ENCODE data around the gene SCTR. TPM values are rescaled to one million over a fixed set of nuclear protein-coding genes. Genes with fewer than 3 reads are reported as not detected.

SCTR gene
- total and polyA plus RNA-seq, 2 of the 13 experiments (the other 11 are each of a cell fraction or from before 2014, with no cell fraction given), result not detected

- CTCF ChIA-PET (ENCODE audit: low intra/inter-chr PET ratio, low total read pairs), result no interaction called here
- POLR2A ChIA-PET, result no interaction called here
- no TSS peak for BruUV-seq (replicated peaks)
- Histone ChIP-seq H3K36me3 (replicated peaks in 1 of 2; ENCODE audit: control insufficient read depth in 1 of 2, insufficient read depth in 2 of 2, low read length in 2 of 2) (no peaks in the 10 kb centered on the region), H3K4me3 (replicated peaks in 1 of 3; ENCODE audit: insufficient read depth in 1 of 3, low read depth in 2 of 3, low read length in 3 of 3) (no peak overlapping the region), H2AFZ (ENCODE audit: low read length) (no peak overlapping the region), H3K4me2 (ENCODE audit: low read depth, low read length) (no peak overlapping the region), H3K9ac (ENCODE audit: insufficient read depth, low read depth, low read length) (no peak overlapping the region), H3K27ac (ENCODE audit: extremely low read length, insufficient read depth, low read length) (no peak overlapping the region), H3K4me1 (ENCODE audit: insufficient read depth, low read length) (peaks cover 8% of the 10 kb centered on the region; the same call in 1 of the 2 replicates), H4K20me1 (ENCODE audit: insufficient read depth, low read length) (no peaks in the 10 kb centered on the region), H3K9me3 (ENCODE audit: low read length) (no peaks in the 10 kb centered on the region), H3K79me2 (ENCODE audit: insufficient read depth, low read length) (no peaks in the 10 kb centered on the region), H3K27me3 (ENCODE audit: control insufficient read depth in 1 of 2, insufficient read depth in 2 of 2, low read length in 2 of 2) (peaks cover 4 to 57% of the 10 kb centered on the region in 2 experiments)
- DNase-seq (ENCODE audit: low spot score), result no peak
- TF ChIP-seq POGZ (CRISPR knock-in tag; IDR thresholded peaks at IDR 0.05) (no peak), ONECUT2 (CRISPR knock-in tag; IDR thresholded peaks at IDR 0.05) (no peak), HNRNPLL (IDR thresholded peaks at IDR 0.05; ENCODE audit: low read depth, low read length, poor library complexity, severe bottlenecking) (no peak), ZNF570 (CRISPR knock-in tag; IDR thresholded peaks at IDR 0.05; ENCODE audit: borderline replicate concordance) (no peak), HNRNPH1 (optimal IDR thresholded peaks at IDR 0.05; ENCODE audit: low read depth, low read length) (no peak), ZNF629 (CRISPR knock-in tag; conservative IDR thresholded peaks at IDR 0.05) (no peak), FOSL2 (CRISPR knock-in tag; IDR thresholded peaks at IDR 0.05) (no peak), ZNF441 (CRISPR knock-in tag; IDR thresholded peaks at IDR 0.05; ENCODE audit: borderline replicate concordance) (no peak), HOXA7 (CRISPR knock-in tag; IDR thresholded peaks at IDR 0.05) (no peak), MYPOP (CRISPR knock-in tag; IDR thresholded peaks at IDR 0.05) (no peak), GTF3A (CRISPR knock-in tag; conservative IDR thresholded peaks at IDR 0.05) (no peak), TFDP2 (CRISPR knock-in tag; IDR thresholded peaks at IDR 0.05) (no peak)
- intact Hi-C loops (cut with micrococcal nuclease; ENCODE audit: unreplicated experiment), result no loop called here
- WGBS (ENCODE audit: low lambda C conversion rate), result 31% methylated on average over 13 of the region's 13 CpGs
- no peak for FAIRE-seq
- ATAC-seq, result no peak
- in situ Hi-C loops (cut with HindIII; ENCODE audit: extremely low pct_ligation_motif_present, low pct_unique_long_range_greater_than_20kb), result no loop called here
Observed at GRCh38 chr2:119455066-119455718, 69.1 kb downstream of the SCTR start.
